Stimulated activated CD8-positive, alpha-beta memory T cell treated with anti-CD3 and anti-CD28 coated beads, Interleukin-7, amount 100 ng/mL, for 24 hours (primary cell): ENCODE results near the gene HP.
"Not testable (repeated sequence)": the region's sequence is repeated elsewhere in the genome, so short reads cannot be mapped to it uniquely, and the experiment has no call there.

Experiments used
- DNase-seq: peaks from one replicate; pipeline ENCODE4 v3.0.0-alpha.2; 2020; ENCODE audit warnings: low read depth

The HP gene, protein sequence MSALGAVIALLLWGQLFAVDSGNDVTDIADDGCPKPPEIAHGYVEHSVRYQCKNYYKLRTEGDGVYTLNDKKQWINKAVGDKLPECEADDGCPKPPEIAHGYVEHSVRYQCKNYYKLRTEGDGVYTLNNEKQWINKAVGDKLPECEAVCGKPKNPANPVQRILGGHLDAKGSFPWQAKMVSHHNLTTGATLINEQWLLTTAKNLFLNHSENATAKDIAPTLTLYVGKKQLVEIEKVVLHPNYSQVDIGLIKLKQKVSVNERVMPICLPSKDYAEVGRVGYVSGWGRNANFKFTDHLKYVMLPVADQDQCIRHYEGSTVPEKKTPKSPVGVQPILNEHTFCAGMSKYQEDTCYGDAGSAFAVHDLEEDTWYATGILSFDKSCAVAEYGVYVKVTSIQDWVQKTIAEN

DNA sequence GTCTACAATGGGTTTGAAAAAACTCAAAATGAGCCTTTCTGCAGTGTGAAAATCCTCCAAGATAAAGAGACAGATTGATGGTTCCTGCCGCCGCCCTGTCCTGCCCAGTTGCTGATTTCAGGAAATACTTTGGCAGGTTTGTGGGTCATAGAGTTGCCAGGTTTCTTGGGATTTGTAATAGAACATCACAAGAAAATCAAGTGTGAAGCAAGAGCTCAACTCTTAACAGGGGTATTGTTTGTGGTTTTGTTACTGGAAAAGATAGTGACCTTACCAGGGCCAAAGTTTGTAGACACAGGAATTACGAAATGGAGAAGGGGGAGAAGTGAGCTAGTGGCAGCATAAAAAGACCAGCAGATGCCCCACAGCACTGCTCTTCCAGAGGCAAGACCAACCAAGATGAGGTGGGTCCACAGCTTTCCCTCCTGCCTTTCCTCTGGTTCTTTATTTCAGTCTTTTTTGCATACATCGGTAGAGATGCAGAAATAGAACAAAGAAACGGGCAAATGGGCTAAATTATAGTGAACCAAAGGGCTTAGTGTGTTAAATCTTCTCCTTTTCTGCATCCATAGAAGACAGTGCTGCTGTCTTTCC, at the start of gene HP:
Gene HP (plus strand): TSS at position 252 of the 594 bp plus-strand sequence. CDS start 148 bp downstream, at position 400.
- DNase-seq: not testable (repeated sequence)

DNA sequence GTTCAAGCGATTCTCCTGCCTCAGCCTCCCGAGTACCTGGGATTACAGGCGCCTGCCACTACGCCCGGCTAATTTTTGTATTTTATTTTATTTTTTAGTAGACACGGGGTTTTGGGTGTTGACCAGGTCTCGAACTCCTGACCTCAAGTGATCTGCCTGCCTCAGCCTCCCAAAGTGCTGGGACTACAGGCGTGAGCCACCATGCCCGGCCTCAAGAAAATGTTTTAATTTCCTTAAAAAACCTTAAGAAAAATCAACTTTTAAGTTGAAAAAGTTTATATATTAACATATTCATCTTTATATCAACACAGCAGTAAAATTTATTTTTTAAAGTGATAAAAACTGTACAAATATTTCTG, 46.3 kb upstream of the HP start:
- not testable (repeated sequence) for DNase-seq

DNA sequence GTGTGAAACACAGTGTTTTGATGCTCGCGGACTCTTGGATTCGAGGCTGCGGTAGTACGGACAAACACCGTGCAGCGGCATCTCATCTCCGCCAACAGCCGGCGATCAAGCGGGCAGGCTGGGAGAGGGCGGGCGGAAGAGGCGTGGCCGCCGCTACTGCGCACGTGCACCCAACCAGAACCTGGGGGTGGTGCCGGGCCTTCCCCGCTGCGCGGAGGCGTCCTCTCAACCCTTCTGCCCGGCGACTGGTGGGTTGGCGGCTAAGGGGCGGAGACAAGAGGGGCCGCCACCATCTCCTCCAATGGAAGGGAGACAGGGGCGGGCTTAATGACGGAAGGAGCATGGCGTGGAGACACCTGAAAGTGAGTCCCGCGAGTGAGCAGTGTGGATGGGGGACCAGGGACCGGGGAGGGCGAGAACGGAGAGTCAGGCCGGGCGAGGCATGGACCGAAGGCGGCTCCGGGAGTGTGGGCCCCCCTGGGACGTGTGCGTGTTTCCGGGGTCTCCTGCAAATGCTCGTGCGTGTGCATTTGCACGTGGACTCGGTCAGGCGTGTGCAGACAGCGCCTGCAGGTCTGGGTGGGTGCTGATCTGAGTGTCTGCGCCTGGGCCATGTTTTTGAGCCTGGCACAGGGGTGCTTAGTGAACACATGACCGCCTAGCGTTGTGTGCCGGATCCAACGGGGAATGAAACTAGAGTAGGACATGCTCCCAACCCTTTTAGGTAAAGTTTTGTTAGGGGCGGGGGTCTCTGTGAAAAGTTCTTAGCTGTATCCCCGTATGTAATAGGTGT, 45.7 kb upstream of the HP start, which contains the start of gene DHODH:
Gene DHODH (plus strand): TSS at position 321 of the 793 bp plus-strand sequence. CDS start 21 bp downstream, at position 342.
- DNase-seq: peak; percentile 96

DNA sequence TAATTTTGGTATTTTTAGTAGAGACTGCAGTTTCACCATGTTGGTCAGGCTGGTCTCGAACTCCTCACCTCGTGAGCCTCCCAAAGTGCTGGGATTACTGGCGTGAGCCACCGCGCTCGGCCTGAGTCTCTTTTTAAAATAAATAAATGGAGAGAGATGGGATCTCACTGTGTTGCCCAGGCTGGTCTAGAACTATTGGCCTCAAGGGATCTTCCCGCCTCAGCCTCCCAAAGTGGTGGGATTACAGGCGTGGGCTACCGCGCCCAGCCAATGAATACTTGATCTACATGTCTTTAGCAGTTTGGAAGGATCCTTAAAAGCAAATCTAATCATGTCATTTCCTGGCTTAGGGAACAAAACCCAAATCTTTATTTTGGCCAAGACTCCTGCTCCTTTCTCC, 44.5 kb upstream of the HP start:
- DNase-seq: no peak

DNA sequence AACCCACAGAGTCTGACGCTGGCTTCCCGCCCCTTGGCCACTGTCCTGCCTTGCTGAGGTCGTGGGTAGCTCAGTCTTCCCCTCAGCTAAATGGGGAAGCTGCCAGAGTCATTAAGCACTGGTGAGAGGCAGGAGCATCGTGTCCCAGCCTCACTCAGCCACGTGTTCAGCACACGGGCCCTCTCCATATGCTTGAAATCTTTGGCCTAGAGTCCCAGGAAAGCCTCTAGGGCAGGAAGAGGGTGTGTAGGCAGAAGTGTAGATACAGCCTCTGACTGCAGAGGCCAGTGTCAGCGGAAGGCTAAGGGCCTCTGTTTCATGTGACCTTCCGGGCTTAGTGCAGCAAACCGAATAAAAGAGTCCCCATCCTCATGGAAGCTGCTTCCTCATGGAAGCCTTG, 41.7 kb upstream of the HP start:
- DNase-seq: no peak

DNA sequence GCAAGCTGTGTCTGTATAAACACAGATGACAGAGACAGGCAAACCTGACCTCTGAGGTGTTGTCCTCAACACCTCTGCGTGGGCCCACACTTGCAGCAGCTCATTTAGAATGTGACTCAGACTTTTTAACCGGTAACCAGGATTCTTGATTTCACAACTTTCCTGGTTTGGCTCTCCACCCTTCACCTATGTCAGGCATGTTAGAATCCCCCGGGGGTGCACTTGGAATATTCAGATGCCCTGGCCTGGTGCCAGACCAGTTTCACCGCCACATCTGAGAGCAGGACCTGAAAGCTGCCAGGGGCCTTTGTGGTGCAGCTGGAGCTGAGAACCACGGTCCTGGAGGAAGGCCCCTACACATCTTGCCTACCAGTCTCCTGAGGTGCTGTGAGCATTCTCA, 40.9 kb upstream of the HP start:
- DNase-seq: no peak

DNA sequence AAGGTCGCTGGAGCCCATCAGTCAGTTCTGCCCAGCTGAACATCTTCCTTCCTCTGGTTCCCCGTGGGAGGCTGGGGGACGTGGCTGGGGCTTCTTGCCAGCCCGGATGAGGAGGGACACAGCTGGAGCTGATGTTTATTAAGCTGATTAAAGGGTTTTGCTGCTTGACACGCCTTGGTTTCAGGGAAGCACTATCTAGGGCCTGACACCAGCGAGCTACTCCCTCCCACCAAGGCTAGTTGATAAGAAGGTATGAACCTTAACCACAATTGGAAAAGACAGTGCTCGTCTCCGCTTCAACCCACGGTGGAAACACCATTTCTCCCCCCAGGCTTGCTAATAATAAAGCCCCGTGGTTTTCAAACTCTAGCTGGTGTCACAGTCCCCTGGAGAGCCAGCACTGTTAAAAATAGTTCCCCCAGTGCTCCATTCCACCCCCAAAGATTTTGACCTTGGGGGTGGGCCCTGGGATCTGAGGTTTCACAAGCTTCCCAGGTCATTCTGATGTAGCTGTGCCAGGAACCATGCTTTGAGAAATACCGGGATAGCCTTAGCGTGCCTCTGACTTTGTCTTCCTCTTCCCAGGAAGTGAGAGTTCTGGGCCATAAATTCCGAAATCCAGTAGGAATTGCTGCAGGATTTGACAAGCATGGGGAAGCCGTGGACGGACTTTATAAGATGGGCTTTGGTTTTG, 40.3 kb upstream of the HP start:
- DNase-seq: no peak

DNA sequence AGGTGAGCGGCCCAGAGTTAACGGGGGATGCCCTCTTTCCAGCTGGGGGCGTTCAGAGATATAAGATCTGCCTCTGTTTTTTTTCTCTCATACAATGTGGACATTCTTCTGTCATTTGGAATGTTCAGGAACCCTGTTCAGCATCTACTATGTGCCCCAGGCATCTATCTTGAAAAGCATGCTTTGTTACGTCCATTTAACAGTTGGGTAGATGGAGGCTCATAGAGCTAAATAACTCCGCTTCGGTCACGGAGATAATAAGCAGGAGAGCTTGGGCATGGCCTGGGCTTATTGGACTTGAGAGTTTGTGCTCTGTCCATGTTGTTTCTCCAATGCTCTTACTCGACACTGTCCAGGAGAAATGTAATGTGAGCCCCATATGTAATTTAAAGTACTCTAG, 39.6 kb upstream of the HP start:
- DNase-seq: no peak

DNA sequence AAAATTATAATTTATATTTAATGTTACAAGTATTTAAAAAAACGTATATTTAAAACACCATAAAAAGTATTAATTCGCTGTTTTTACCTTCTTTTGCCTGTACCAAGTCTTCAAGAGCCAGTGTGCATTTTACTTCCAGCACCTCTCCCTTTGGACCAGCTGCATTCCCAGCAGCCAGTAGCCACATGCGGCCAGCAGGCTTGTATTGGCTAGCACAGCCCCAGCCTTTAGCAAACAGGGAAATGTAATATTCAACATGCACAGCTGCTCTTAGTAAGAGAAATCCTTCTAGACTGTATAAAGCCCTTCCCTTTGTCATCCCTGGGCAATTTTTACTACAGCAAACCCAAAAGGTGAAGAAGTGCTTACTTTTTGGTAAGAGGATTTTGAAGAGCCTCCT, 39.2 kb upstream of the HP start:
- DNase-seq: no peak

DNA sequence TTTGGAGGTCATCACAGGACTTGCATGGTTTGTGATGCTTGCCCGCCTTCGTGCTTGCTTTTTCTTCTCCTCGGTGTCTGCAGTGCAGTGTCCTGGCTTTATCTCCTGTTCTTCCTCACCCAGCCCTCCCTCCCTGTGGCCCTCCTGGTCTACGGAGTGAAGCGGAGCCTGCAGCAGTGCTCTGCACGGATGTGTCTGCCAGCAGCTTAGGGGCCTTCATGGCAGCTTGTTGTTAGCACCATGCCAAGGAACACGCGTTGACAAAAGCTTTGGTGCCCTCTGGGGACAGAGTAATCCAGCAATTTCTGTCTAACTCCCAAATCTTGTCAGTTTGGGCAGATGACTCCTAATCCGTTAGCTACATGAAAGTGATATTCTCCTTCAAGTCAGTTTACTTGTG, 35.8 kb upstream of the HP start:
- no peak for DNase-seq

DNA sequence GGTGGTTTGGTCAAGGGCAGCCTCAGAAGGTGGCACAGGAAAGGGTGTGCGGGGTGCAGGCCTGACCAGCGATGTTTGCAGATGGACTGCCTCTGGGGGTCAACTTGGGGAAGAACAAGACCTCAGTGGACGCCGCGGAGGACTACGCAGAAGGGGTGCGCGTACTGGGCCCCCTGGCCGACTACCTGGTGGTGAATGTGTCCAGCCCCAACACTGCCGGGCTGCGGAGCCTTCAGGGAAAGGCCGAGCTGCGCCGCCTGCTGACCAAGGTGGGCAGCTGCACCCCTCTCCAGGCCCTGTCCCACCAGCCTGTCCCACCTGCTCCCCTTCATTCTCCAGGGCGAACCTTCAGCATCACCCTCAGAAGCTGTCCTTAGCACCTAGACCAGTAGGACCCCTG, 33.3 kb upstream of the HP start:
- no peak for DNase-seq

DNA sequence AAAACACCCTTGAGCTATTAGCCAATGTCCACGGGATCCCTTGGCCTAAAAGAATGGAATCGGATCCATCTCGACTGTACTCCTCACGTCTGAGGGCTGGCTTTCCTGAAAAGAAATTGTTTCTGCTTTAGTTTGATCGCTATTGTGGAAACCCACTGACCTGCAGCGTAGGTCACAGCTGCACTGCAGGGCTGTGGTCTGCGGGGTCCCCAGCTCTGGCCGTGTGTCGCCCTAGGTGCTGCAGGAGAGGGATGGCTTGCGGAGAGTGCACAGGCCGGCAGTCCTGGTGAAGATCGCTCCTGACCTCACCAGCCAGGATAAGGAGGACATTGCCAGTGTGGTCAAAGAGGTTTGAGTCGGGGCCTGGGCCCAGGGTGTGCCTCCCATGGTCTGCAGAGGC, 32.2 kb upstream of the HP start:
- DNase-seq: no peak

DNA sequence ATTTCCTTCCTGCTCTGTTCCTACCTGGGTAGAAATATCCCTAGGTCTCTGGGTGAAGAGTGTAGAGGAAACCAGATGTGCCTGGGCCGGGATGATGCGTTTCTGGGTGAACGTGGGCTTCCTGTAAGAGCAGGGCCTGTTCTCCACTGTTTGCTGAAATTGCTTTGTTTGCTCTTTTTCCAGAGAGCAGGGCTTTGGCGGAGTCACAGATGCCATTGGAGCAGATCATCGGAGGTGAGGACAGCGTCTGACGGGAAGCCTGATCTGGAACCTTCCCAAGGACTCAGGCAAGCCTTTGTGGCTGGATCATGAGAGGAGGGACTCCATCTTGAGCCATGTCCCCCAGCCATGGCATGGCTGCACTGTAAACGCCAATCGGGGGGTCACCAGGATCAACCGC, 30.3 kb upstream of the HP start:
- no peak for DNase-seq

DNA sequence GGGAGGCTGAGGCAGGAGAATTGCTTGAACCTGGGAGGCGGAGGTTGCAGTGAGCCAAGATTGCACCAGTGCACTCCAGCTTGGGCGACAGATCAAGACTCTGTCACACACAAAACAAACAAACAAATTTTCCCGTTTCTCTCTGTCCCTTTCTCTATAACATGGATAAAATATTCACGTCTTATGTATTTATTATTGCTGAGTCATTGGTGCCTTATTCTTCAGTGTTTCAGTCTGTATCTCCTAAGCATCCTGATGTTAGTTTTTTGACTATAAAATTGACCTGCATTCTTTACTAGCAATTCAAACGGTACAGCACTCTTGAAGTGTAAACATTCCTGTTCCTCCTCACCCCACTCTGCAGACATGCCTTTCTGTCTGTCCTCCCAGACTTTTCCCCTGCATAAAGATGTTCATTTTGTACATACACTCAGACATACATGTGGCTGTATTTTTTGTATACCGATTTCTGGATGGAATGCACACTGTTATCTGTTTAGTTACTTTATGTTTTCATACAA, 29.4 kb upstream of the HP start:
- no peak for DNase-seq

DNA sequence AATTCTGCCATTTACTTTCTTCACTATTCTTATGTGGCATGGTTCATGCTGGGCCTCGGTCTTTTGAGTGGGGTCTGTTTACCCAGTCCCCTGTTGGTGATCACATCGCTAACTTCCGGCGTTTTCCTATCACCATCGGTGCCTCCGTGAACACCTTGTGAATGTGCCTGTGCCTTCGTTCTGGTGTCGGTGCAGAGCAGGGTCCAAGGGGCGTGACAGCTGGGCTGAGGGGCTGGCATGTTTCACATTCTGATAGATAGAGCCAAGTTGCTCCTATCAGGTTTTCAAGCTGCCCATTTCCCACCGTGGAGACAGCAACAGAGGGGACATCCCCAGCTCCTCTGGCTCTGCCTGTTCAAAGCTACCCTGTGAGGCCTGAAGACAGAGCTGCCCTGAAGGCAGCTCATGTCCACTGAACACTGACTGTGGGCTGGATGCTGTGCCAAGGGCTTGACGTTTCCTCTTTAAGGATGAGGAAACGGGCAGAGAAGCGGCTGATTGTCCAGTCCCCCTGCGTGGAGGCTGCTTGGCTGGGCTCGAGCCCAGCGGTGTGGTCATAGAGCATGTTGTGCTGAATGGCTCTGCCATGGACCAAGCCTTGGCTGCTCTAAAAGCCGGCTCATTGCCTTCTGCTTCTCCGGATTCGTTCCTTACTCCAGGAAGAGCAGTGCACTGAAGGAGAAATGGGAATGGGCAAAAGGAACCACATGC, 28.7 kb upstream of the HP start:
- DNase-seq: no peak

DNA sequence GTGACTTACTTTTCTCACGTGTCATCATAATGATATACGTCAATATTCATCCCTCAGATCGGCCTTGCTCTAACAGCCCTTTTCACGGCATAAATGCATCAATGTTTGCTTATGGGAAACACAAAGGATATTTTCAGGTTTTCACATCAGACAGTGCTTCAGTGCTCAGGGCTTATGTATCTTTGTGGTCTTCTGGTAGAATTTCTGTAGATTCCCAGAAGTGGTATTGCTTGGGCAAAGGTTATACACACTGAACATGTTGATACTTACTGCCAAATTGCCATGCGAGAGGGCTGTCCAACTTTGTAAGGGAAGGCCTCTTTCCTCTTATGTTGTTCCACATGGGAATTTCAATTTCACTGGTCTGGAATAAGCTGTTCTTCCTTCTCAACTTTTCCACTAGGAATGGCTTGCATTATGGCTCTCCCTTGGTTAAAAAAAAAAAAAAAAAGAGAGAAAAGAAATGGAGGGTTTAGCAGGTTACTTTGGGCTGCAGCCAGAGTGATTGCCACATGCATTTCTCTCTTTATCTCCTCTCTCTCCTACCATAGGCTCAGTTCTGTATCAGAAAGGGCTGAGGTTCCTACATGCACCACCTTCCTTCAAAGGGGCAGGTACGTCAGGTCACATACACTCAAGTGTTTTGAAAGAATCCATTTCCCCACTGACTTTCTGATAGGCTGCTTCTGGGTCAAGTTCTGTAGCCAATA, 26.5 kb upstream of the HP start:
- DNase-seq: no peak

DNA sequence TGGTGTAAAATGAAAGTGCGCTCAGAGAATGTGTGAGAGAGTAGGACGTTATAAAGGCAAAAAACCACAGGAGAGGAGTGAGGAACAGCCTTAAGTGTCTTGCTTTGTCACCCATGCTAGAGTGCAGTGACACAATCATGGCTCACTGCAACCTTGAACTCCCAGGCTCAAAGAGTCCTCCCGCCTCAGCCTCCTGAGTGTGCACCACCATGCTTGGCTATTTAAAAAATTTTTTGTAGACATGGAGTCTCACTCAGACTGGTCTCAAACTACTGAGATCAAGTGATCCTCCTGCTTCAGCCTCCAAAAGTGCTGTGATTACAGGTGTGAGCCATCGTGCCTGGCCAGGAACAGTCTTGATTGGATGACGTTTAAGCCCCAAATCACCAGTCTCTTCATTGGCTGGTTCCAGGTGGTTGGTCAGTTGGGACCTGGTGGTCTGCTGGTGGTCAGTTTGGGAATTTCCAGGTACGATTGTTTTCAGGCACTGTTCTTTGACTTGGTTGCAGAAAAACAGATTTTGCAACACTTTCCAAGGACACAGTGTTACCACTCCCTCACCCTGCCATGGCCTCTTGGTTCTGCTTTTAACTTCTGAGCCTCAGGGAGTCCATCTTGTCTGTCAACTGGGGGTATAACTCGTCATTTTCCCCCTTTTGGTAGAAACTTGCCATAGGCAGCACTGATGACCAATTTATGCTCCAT, 24.6 kb upstream of the HP start:
- DNase-seq: no peak

DNA sequence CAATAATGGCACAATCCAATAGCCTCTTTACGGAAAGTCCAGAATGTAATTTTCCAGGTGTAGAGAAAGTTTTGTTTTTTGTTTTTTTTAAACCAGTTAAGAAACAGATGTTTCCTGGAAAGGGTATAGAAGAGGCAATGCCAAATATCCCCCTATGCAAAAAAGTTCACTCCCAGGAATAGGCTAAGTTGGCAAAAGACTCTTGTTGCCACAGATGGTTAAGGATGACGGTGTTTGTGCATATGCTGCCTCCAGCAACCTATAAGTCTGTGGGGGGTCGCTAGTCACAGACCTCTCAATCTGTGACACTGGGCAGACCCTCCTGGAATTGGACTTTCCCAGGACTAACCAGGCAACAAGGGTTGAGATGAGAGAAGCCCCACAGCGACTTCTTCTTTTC, 20.9 kb upstream of the HP start:
- no peak for DNase-seq

DNA sequence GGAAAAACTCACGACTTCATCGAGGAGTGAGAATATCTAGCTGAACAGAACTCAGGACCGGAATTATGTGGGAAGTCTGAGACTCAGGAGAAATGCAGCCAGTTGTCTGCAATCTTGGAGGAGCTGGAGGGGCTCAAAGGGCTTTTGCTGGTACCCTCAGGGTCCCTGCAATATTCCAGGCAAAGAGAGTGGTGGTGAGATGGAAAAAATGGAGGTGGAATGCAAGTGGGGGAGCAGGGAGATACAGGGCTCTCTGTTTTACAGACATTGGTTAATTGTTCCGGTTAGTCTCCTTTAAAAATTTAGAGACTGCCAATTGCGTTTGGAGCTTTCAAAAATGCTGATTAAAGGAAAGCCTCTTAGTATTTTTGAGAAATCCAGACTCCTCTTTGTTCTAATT, 18.2 kb upstream of the HP start:
- no peak for DNase-seq

DNA sequence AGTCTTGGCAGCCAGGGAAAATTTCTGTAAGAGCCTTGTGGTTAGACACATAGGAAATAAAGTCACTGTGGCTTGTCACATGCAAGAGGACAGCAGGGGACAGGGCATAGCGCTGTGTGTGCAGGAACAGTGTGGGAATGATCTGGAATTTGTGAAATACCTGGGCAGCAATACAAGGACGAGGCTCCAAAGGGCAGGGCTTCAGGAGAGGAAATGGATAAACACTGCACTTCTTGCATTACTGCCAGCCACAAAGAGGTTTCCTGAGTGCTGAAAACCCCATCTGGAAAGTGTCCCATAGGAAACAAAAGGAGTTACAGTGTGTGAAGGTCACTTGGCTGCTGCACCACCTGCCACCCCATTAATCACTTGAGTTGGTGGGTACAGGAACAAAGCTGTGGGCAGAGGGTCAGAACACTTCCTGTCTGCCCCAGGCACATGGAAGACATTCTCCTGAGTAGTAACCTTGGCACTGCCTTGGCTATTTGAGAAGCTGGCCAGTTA, 12.1 kb upstream of the HP start:
- no peak for DNase-seq
